Stimulated activated CD4-positive, alpha-beta T cell treated with anti-CD3 and anti-CD28 coated beads, TNF-alpha, amount 100 ng/mL, for 1 hour (primary cell): ENCODE results near the gene CHAD.
"Not testable (repeated sequence)": the region's sequence is repeated elsewhere in the genome, so short reads cannot be mapped to it uniquely, and the experiment has no call there.

Source experiments
- DNase-seq, 3 donors: peaks; one replicate each; pipeline ENCODE4 v3.0.0-alpha.2; 2020; ENCODE audit warnings: low read depth in 3 of 3, low spot score in 1 of 3

The CHAD gene

DNA sequence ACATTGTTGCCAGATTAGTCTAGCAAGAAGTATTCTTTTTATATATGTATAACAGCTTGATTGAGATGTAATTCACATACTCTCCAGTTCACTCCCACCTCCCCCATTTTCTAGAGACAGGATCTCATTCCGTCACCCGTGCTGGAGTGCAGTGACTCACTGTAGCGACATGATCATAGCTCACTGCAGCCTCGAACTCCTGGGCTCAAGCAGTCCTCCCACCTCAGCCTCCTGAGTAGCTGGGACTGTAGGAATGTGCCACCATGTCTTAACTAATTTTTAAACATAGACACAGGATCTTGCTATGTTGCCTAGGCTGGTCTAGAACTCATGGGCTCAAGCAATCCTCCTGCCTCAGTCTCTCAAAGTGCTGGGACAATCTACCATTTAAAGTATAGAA, 6.7 kb upstream of the CHAD start:
- DNase-seq: no peak

DNA sequence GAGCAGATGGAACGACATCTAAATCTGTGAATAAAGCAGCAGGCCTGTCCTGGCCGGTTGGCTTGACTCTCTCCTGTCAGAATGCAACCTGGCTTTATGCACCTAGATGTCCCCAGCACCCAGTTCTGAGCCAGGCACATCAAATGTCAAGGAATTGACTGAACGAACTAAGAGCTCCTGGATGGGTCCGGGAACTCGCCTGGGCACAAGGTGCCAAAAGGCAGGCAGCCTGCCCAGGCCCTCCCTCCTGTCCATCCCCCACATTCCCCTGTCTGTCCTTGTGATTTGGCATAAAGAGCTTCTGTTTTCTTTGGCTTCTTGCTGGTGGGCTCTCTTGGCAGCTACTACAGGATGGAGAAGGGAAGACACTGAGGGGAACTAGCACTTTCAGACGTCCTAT, 5.8 kb upstream of the CHAD start:
- DNase-seq: no peak

GRCh38 chr17:50473901-50474300, 5.2 kb upstream of the CHAD start:
- DNase-seq: no peak

- DNase-seq: not testable (repeated sequence)
Measured at GRCh38 chr17:50472761-50473161, 4.1 kb upstream of the CHAD start.

GRCh38 chr17:50472286-50472685, 3.6 kb upstream of the CHAD start:
- no peak for DNase-seq

DNA sequence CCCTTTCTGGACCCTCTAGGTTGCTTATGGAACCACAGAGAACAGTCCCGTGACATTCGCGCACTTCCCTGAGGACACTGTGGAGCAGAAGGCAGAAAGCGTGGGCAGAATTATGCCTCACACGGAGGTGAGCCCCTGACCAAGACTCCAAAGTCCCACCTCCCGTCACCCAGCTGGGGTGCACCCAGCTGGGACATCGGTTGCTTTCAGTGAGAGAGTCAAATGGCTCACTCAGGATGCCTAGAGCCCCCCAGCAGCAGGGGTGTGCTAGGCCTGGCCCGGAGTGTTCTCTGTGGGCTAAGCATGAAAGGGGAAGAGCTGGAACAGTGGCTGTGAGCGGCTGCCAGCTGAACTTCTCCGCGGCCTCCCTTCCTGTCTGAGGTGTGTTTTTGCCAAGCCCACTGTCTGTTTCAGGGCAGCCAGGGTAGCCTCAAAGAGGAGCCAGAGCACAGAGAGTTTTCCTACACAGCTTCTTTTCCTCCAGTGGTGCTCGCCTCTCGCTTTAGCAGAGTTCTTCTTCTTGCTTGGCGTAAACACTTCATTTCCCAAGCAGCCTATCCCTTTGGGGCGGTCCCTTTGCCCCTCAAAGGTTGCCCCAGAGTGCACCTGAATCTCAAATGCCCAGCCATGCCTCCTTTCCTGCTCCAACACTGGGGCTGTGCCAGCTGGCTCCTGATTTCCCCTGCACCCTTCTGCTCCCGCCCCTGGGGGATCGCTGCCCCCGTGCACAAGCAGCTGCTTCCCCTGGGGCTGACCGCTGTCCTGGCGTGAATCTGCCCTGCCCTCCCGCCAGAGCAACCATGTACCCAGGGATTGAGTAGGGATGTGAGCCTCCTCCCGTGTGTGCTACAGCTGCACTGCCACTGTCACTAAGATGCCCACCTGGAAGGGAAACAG, 2.6 kb upstream of the CHAD start:
- no peak for DNase-seq

DNA sequence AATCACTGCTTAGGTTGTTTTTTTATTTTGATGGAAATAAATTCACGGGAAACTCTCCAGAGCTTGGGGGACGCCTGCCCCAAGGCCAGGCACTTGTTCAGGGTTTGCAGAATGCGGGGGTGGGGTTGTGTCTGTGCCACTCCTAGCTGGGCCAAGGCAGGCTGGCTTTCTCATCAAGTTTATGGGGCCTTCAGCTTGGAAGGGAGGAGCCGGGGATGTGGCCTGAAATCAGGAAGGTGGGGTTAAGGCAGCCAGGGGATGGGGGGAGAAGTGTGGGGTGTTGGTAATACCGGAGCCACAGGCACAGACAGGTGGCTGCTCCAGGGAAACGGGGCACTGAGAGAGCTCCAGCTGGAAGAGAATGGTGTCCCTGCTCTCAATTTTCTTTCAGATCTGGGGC, 1.7 kb upstream of the CHAD start:
- no peak for DNase-seq

DNA sequence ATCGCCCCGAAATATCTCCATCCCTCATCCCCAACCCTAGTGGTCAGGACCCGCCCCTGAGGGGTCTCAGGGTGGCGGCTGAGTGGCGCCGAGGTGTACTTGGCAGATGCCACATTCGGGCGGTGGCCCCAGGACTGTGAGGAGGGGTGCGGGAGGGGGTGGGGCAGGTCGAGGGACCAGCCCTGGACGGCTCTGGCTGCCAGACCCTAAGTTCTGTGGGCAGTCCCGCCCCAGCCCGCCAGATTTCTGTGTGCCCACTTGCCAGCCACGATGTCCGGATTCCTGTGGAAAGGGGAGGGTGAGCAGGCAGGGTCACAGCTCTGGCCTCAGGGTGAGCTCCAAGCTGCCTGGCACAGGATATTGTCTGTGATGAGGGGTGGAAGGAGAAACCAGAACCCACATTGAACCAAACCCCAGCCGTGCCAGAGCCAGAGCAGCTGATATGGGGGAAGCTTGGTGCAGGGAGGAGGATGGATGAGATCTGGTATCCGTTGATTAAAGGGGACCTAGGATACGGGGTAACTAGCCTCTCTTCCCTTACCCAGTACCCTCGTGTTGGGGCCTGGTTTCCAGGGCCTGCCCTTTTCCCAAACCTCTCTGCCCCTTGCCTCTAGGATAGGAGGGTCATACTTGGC, 1.1 kb upstream of the CHAD start:
- DNase-seq: no peak

DNA sequence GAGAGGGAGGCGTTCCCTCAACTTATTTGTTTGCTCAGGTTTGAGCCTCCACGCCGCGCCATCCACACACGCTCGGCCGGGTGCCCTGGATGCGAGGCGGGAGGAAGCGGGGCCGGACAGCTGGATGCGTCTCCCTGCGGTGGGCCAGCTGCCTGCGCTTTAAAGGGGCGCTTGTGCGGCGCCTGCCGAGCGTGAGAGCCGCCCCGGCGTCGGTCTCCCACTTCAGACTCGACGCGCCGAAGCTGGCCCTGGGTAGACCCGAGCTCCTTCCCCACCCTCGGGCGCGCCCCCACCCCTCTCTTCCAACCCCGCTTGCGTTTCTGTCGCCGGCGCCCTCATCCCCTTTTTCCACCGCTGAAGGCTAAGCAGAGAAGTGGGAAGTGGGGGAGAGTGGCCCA, 527 bp upstream of the CHAD start:
- DNase-seq: no peak

DNA sequence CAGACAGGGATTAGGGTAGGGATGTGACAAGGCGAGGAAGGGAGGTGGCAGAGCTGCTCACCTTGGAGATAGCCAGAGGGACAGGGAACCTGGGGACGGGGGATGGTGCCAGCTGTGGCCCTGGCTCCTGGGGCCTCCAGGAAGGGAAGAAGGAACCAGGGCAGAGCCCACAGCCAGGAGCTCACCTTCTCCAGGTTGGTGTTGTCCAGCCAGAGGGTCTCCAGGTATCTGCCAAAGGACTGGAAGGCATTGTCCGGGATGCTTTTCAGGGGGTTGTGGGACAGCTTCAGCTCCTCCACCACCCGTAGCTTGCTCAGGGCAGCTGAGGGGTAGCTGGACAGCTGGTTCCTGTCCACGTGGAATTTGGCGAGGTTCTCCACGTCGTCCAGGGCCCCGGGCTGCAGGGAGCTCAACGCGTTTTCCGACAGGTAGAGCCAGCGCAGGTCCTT, 801 bp downstream of the CHAD start:
- DNase-seq: no peak

- no peak for DNase-seq
Measured at GRCh38 chr17:50467114-50467854, 1.4 kb downstream of the CHAD start.

- DNase-seq: no peak
Measured at GRCh38 chr17:50466371-50467113, 2.1 kb downstream of the CHAD start.

DNA sequence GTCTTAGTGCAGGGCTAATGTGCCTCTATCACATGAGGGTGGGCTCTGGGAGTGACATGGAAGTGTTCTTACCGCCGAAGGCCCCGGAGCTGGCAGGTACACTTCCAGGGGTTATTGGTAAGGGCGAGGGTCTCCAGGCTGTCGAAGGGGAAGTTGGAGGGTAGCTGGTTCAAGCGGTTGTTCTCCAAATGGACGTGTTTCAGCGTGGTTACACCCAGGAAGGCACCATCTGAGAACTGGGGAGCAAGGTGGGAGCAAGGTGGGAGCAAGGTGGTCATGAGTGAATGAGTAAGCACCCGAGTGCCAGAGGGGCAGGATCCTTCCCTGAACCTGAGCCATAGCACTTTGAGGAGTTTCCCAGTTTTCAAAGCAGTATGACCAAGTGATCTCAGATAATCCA, 3.0 kb downstream of the CHAD start:
- DNase-seq: no peak

DNA sequence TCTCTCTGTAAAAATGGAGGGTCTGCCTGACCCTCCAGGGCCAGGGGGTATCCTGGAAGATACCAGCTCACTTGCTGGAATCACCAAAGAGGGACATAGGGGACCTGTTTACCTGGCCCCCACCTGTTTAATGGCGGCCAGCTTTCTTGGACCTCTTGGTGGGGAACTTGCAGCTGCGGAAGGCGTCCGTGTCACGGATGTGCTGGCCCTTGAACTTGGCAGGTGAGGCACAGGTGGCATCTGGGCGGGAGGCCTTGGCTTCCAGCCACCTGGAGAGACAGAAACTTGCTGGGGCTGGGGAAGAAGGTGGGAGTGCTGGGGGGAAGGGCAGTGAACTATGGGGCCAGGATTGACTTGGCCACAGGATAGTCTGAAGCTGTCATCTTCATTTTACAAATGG, 3.5 kb downstream of the CHAD start:
- no peak for DNase-seq

DNA sequence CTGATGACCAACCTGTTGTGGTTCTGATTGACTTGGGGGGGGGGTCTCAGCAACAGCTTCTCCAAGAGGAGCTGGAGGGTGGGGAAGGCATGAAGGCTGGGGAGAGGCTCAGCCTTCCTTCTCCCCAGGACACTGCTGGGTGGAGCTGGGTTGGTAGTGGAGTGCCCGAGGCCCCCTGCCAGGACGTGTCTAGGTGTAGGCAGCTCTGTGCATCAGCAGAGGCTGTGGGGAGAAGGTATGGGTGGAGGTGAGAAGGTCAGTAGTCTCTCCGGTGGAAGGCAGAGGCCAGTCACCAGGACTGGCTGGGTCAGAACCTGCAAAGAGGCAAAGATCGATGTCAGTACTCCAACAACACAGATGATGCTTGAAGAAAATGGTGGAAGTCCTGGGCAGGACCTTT, 3.9 kb downstream of the CHAD start:
- no peak for DNase-seq

- DNase-seq: no peak
Measured at GRCh38 chr17:50464121-50464520, 4.6 kb downstream of the CHAD start.

DNA sequence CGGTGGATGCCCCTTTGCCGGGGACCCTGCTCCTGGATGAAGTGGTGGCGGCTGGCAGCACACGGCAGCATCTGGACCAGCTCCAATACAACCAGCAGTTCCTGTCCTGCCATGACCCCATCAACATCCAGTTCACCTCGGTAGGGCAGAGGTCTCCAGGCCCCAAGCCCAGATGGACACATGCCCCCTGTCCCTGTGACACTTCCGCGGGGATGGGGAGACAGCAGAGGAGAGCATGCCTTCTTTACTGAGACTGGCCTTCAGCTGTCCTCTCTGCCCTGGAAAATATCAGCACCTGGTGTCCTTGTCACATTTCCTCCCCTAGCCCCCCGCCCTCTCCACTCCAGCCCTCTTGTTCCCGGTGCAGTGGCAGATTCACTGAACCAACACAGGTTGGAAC, 6.2 kb downstream of the CHAD start:
- no peak for DNase-seq

- no peak for DNase-seq
Measured at GRCh38 chr17:50461550-50462132, 7.0 kb downstream of the CHAD start.

DNA sequence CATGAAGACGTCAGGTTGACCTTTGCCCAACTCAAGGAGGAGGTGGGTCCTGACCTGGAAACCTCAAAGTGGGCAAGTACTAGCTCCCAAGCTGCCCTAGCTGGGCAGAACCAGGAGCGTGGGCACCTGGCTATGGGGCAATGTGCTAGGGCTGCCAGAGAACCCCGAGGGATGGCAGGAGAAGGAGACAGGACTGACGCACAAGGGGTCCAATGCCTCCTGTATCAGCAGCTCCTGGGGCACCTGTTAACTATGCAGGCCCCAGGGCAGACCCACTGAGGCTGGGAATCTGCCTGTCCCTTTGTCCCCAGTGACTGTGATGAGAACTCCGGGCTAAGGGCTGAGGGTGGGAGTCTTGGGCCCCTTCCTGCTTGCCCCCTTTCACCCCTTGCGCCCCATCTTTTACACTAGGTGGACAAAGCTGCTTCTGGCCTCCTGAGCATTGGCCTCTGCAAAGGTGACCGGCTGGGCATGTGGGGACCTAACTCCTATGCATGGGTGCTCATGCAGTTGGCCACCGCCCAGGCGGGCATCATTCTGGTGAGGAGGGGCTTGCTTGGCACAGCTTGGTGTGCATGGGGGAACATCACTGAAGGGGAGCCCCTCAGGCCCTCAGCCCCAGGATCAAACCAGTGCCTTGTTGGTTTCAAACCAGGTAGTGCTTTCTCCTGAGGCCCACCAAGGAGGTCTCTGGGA, 7.7 kb downstream of the CHAD start:
- DNase-seq: no peak

DNA sequence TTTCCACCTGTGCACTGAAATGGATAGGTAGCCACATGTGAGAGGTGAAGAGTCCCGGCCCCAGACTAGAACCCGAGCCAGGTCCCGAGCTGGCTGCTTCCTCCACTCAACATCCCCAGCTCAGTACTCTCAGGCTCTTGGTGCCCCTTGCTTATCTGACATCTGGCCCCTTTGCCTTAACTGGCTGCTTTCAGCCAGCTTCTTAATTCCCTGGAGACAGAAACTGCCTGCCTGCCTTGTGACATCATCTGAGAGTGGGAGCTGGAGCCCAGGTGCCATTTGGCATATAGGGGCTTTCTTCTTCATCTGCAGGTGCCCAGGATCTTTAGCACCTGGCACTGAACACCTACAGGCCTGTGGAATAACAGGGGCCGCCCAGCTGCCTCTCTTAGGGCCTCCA, 8.9 kb downstream of the CHAD start:
- no peak for DNase-seq
